Raji (cell line): ENCODE data around the gene NDUFAF5.

Experiments
- POLR2A ChIP-seq: IDR thresholded peaks from 2 replicates; pipeline ENCODE4 v1.6.1; 2011; ENCODE audit warnings: low read depth, low read length, control low read depth; ENCODE audit not compliant: insufficient read depth

The NDUFAF5 gene

GRCh38 chr20:13844296-13844695 is 59.5 kb downstream of the NDUFAF5 start:
- no peak for TF ChIP-seq POLR2A

GRCh38 chr20:13851279-13851678 is 66.5 kb downstream of the NDUFAF5 start:
- TF ChIP-seq POLR2A = no peak

DNA sequence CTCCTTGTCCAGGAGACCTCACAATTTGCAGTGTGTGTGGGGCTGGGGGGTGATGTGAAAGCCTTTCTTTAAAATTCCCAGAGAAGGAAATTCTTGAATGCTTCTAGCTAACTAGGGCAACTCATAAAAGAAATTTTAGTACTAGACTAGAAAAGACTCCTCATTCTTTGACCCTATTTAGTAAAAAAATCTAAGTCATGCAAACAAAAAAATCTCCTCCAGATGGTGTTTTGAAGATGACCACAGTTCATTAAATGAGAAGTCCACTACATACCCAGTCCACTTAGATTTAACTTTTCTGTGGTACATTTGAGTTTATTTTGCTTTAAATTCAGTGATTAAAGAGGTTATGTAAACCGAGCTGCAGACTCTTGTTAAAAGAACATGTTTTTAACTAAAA is 67.5 kb downstream of the NDUFAF5 start:
- TF ChIP-seq POLR2A = no peak

DNA sequence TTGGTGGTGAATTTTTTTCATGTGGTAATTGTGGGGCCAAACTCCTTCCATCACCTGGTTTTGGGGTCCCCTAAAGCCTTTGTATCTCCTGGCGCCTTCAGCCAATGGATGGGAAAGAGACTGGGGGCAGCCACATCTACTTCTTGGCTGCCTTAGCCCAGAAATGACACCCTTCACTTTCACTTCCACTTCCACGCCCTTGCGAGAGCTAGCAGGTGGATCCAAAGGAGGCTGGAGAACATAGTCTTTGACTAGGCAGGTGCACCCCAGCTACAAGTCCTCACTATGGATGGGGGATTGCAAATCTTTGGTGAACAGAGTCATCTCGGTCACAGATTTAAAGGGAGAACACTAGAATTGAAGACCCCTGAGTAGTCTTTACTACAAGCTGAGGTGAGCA is 70.8 kb downstream of the NDUFAF5 start:
- no peak for TF ChIP-seq POLR2A

GRCh38 chr20:13856354-13856753 is 71.5 kb downstream of the NDUFAF5 start:
- no peak for TF ChIP-seq POLR2A

DNA sequence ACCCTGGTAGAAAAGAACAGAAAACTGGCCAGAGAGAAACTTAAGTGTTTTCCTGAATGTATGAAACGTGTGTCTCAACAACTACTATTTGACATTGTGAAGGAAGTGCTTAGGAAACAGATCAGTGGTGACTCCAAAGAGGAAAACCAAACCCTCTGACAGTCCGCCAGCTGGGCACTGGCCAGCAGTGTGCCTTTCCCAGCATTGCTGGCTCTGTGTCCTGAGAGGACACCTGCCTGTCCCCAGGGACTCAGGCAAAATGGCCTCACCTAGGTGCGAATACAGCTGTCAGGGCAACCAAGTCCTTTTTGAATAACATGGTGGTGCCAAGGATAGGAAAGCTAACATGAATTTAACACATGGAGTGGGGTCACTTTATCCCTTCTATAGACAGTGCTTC is 72.5 kb downstream of the NDUFAF5 start:
- no peak for TF ChIP-seq POLR2A

- TF ChIP-seq POLR2A = no peak
Measured at GRCh38 chr20:13857961-13858360, 73.1 kb downstream of the NDUFAF5 start.

- no peak for TF ChIP-seq POLR2A
Measured at GRCh38 chr20:13858439-13858838, 73.6 kb downstream of the NDUFAF5 start.

GRCh38 chr20:13858871-13859270 is 74.0 kb downstream of the NDUFAF5 start:
- TF ChIP-seq POLR2A = no peak

- TF ChIP-seq POLR2A = no peak
Measured at GRCh38 chr20:13862245-13862644, 77.4 kb downstream of the NDUFAF5 start.

DNA sequence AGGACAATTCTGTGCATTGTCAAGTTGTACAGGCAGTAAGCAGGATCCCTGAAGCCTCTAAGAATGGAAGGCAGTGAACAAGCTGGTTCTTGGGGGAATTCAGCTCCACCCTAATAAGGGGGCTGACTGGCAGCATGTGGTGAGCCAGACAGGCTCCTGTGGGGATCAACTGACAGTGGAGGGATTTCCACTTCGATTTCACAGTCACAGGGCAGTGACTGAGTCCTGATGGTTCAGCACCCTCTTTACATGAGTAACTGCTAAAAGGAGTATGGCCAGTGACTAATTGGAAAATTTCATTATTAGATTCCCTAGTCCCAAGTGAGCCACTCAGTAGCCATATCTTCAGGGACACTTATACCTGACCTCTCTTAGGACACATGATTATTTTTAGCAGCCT is 78.4 kb downstream of the NDUFAF5 start:
- TF ChIP-seq POLR2A = no peak

DNA sequence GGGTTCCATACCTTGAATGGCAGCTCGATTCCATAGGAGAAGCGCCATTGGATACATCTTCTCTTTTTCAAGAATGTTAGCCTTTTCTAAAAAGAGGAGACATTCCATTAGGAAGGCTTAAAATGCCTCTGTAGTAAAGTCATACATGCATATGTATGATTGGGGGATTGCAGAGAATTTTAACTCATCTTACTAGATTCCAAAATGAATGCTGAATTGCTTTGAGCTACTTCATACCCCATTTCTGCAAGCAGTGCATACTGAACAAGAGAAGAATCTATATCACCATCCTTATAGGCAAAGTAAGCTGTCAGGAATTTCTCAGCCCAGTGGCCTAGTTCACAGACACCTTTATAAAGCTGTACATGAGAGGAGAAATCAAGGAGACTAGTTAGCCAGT is 80.3 kb downstream of the NDUFAF5 start:
- no peak for TF ChIP-seq POLR2A

- no peak for TF ChIP-seq POLR2A
Measured at GRCh38 chr20:13865791-13866351, 81.0 kb downstream of the NDUFAF5 start.

DNA sequence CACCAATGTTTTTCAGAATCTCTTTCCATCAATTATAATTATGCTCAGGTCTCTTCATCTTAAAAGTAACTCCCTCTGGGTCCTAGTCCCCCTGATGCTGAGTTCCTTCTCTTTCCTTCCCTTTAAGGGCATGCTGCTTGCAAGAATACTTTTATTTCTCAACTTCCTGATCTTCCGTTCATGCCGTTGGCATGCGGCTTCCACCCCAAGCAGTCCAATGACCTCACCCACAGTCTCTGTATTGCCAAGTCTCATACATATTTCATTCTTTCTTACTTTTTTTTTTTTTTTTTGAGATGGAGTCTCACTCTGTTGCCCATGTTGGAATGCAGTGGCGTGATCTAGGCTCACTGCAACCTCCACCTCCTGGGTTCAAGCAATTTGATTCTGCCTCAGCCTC is 83.5 kb downstream of the NDUFAF5 start:
- no peak for TF ChIP-seq POLR2A

DNA sequence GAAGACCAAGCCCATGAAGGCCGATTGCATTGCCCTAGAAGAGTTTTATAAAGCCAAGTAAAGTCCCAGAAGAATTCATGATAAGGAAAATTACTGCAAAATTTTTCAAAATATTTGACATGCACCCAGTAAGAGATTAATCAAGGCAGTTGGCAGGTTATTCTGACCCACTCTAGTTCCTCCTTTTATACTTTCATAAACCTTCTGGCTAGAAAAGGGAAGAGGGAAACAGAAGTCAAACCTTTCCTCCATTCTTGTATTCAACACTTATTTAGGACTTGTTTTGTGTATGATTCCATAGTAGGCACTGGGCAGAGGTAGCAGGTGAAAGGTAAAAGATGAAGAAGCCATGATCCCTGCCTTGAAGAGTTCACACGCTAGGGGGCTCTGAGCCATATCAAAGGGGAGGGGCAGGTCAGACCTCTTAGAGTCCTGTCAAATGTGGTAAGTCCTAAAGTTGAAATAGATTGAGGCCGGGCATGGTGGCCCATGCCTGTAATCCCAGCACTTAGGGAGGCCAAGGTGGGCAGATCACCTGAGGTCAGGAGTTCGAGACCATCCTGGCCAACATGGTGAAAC is 85.4 kb downstream of the NDUFAF5 start:
- TF ChIP-seq POLR2A = no peak
